Sigmoid colon (tissue), 3 donors: ENCODE measurements around the gene KRTAP3-2.

Experiments used
- POLR2A ChIP-seq, 2 donors: fragments of 450-650 bp; IDR thresholded peaks; one replicate each; pipeline ENCODE4 v1.6.1; 2016; ENCODE audit warnings: antibody characterized with exemption in 2 of 2, mild to moderate bottlenecking in 2 of 2, moderate library complexity in 2 of 2
- TF ChIP-seq, protein P1 (sequence below), 4 experiments: fragments of 450-650 bp in 3 of 4; fragments of 200-600 bp in 1 of 4; IDR thresholded peaks; one replicate each; pipeline ENCODE4 v1.5.1; 2016 to 2019; ENCODE audit warnings: antibody characterized with exemption in 4 of 4, mild to moderate bottlenecking in 3 of 4, moderate library complexity in 2 of 4

DNA sequence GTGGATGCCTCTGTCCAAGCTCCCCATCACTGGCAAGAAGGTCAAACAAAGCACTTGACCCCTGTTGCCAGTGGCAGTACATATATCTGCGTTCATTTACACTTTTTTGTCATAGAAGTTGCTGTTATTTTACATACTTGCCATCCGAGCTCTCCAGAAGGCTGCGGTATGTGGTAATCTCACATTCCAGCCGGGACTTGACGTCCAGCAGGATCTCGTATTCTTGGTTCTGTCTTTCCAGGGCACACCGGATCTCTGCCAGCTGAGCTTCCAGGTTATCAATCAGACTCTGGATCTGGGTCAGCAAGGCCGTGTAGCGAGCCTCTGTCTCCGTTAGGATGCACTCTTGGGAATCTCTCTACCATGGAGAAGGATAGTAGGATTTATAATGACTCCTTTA is 39.6 kb downstream of the KRTAP3-2 start:
- TF ChIP-seq, protein P1, sequence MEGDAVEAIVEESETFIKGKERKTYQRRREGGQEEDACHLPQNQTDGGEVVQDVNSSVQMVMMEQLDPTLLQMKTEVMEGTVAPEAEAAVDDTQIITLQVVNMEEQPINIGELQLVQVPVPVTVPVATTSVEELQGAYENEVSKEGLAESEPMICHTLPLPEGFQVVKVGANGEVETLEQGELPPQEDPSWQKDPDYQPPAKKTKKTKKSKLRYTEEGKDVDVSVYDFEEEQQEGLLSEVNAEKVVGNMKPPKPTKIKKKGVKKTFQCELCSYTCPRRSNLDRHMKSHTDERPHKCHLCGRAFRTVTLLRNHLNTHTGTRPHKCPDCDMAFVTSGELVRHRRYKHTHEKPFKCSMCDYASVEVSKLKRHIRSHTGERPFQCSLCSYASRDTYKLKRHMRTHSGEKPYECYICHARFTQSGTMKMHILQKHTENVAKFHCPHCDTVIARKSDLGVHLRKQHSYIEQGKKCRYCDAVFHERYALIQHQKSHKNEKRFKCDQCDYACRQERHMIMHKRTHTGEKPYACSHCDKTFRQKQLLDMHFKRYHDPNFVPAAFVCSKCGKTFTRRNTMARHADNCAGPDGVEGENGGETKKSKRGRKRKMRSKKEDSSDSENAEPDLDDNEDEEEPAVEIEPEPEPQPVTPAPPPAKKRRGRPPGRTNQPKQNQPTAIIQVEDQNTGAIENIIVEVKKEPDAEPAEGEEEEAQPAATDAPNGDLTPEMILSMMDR (IDR thresholded peaks at IDR 0.05) = no peak
- TF ChIP-seq POLR2A (IDR thresholded peaks at IDR 0.05) = no peak
